ENCODE results near the gene RFX7. TPM values are rescaled to one million over a fixed set of nuclear protein-coding genes. Genes with fewer than 3 reads are reported as not detected.

RFX7 gene
- polyA plus RNA-seq, 2 of the 4 experiments (the other 2 are of a cell fraction) = 11.7 to 14.9 TPM

Small RNA genes within 50 kb of the gene (small RNA-seq; reads per million reads assigned to genes)
- gene CD24P2 (0 reads per million in 6 experiments), gene RNU6-1287P (0 reads per million in 6 experiments)

Other genes with a start within 250 kb of the RFX7 start
- gene TEX9, start 121.5 kb upstream of the RFX7 start, polyA plus RNA-seq (2011; rRNA removed) = 8.3 and 13.3 TPM in 2 replicates
- gene TEX9, start 121.5 kb upstream of the RFX7 start, polyA plus RNA-seq (2017; fragmentation: RNase III; extraction: RNeasy Plus Mini Kit Qiagen cat#74134 plus additional on column Dnase treatment) = 7.7 to 9.8 TPM (median 8.5 TPM) in 3 replicates
- 2.4 and 4.4 TPM in 2 replicates for gene MNS1, start 221.3 kb upstream of the RFX7 start, polyA plus RNA-seq (2011; rRNA removed)
- 5.2 to 5.8 TPM (median 5.2 TPM) in 3 replicates for gene MNS1, start 221.3 kb upstream of the RFX7 start, polyA plus RNA-seq (2017; fragmentation: RNase III; extraction: RNeasy Plus Mini Kit Qiagen cat#74134 plus additional on column Dnase treatment)

All from A549 (cell line).